Measurements from ENCODE around the gene PTPRCAP.

GRCh38 chr11:67445515-67445914 is 8.0 kb upstream of the PTPRCAP start:
- no peak for TF ChIP-seq EZH2 (IDR thresholded peaks at IDR 0.05; ENCODE audit: insufficient read depth, poor library complexity, severe bottlenecking)
- no peak for TF ChIP-seq EZH2phosphoT487 (IDR thresholded peaks at IDR 0.05; ENCODE audit: insufficient read depth, low read depth)

All from GM23248 (cell line).